IMR-90 (cell line): ENCODE results near the gene GAGE12J. TPM values are rescaled to one million over a fixed set of nuclear protein-coding genes. Genes with fewer than 3 reads are reported as not detected.

Experiments
- ATAC-seq: fragments of 200-7000 bp; cut with Tn5 transposase; 2 replicates; pipeline ENCODE4 v1.9.1; 2020; ENCODE audit warnings: low read depth, mild to moderate bottlenecking, moderate library complexity
- BruUV-seq: library from RNA; stranded (reverse); fragments of 400-500 nt; replicated peaks from 2 replicates; lab custom pipeline; 2021; lab: Mats Ljungman, UMichigan
- CTCF ChIA-PET: fragments of 300-600 bp; formaldehyde crosslinking; extraction: SDS; loops from one replicate; lab custom pipeline; 2021; ENCODE audit warnings: antibody characterized with exemption; lab: Yijun Ruan, JAX
- POLR2A ChIA-PET: fragments of 300-600 bp; sonication (Branson Sonifier 250); formaldehyde crosslinking; loops from one replicate; lab custom pipeline; 2022; ENCODE audit warnings: antibody characterized with exemption; ENCODE audit not compliant: unreplicated experiment; lab: Charles Lee
- DNase-seq: peaks from one replicate; pipeline ENCODE4 v3.0.0; 2013
- H2AFZ ChIP-seq: replicated peaks from 2 replicates; pipeline ENCODE3; 2013; ENCODE audit warnings: low read length, mild to moderate bottlenecking; ENCODE audit not compliant: poor library complexity
- H2AK5ac ChIP-seq: 2 replicates; pipeline ENCODE4 v1.6.1; 2013; ENCODE audit warnings: low read depth, low read length, inconsistent platforms
- H2AK9ac ChIP-seq: replicated peaks from 2 replicates; pipeline ENCODE3; 2013; ENCODE audit warnings: mild to moderate bottlenecking, low read depth, low read length, moderate library complexity; ENCODE audit not compliant: poor library complexity
- H2BK120ac ChIP-seq: 2 replicates; pipeline ENCODE4 v1.6.1; 2013; ENCODE audit warnings: low read depth, low read length, inconsistent platforms
- H2BK15ac ChIP-seq: 3 replicates; pipeline ENCODE4 v1.6.1; 2013; ENCODE audit warnings: low read depth, low read length, inconsistent platforms
- H2BK20ac ChIP-seq: 2 replicates; pipeline ENCODE4 v1.6.1; 2013; ENCODE audit warnings: low read depth, mild to moderate bottlenecking, inconsistent platforms, low read length, moderate library complexity
- H2BK5ac ChIP-seq: 2 replicates; pipeline ENCODE4 v1.6.1; 2013; ENCODE audit warnings: mild to moderate bottlenecking, low read depth, low read length, inconsistent platforms; ENCODE audit not compliant: poor library complexity, severe bottlenecking
- H3K14ac ChIP-seq: replicated peaks from 2 replicates; pipeline ENCODE4 v1.6.1; 2013; ENCODE audit warnings: low read depth, low read length, inconsistent platforms
- H3K18ac ChIP-seq: 2 replicates; pipeline ENCODE4 v1.6.1; 2013; ENCODE audit warnings: low read depth, low read length, control low read depth
- H3K23ac ChIP-seq: 2 replicates; pipeline ENCODE4 v1.6.1; 2013; ENCODE audit warnings: low read depth, low read length, inconsistent platforms
- H3K27ac ChIP-seq: 2 replicates; pipeline ENCODE4 v1.5.1; 2013; ENCODE audit warnings: mild to moderate bottlenecking, control low read depth, low read length; ENCODE audit not compliant: insufficient read depth
- H3K27me3 ChIP-seq: 2 replicates; pipeline ENCODE4 v1.6.1; 2013; ENCODE audit warnings: low read length; ENCODE audit not compliant: control insufficient read depth, insufficient read depth
- H3K36me3 ChIP-seq: 2 replicates; pipeline ENCODE4 v1.6.1; 2013; ENCODE audit warnings: low read length, mixed read lengths; ENCODE audit not compliant: control insufficient read depth, insufficient read depth
- H3K4ac ChIP-seq: 2 replicates; pipeline ENCODE4 v1.6.1; 2013; ENCODE audit warnings: low read depth, low read length, inconsistent platforms
- H3K4me1 ChIP-seq: 2 replicates; pipeline ENCODE4 v1.6.1; 2013; ENCODE audit warnings: low read length, mixed read lengths; ENCODE audit not compliant: control insufficient read depth, insufficient read depth
- H3K4me2 ChIP-seq: 2 replicates; pipeline ENCODE4 v1.6.1; 2013; ENCODE audit warnings: low read depth, mild to moderate bottlenecking, control low read depth, low read length, moderate library complexity
- H3K4me3 ChIP-seq: 2 replicates; pipeline ENCODE4 v1.5.1; 2013; ENCODE audit warnings: low read depth, mild to moderate bottlenecking, control low read depth, low read length, moderate library complexity; ENCODE audit not compliant: insufficient read depth
- H3K56ac ChIP-seq: 2 replicates; pipeline ENCODE4 v1.6.1; 2013; ENCODE audit warnings: low read length, inconsistent platforms; ENCODE audit not compliant: insufficient read depth; ENCODE audit errors: extremely low read depth
- H3K79me1 ChIP-seq, 2 experiments: 2 replicates each; pipeline ENCODE4 v1.6.1; 2013; ENCODE audit warnings: low read length in 2 of 2, inconsistent platforms in 1 of 2, low read depth in 1 of 2
- H3K9ac ChIP-seq: 2 replicates; pipeline ENCODE4 v1.6.1; 2013; ENCODE audit warnings: low read depth, low read length, control low read depth
- H3K9me1 ChIP-seq: 2 replicates; pipeline ENCODE4 v1.6.1; 2013; ENCODE audit warnings: low read length, inconsistent platforms; ENCODE audit not compliant: insufficient read depth
- H3K9me3 ChIP-seq: 2 replicates; pipeline ENCODE4 v1.6.1; 2013; ENCODE audit warnings: low read length; ENCODE audit not compliant: control insufficient read depth, insufficient read depth
- H4K20me1 ChIP-seq: 2 replicates; pipeline ENCODE4 v1.6.1; 2013; ENCODE audit warnings: low read length, inconsistent platforms; ENCODE audit not compliant: insufficient read depth
- H4K5ac ChIP-seq: 2 replicates; pipeline ENCODE4 v1.6.1; 2013; ENCODE audit warnings: mild to moderate bottlenecking, low read depth, low read length, control low read depth
- H4K8ac ChIP-seq, 2 experiments: 2 replicates each; pipeline ENCODE4 v1.6.1; 2013; ENCODE audit warnings: low read depth in 2 of 2, low read length in 2 of 2, control low read depth in 1 of 2, inconsistent platforms in 1 of 2
- H4K91ac ChIP-seq: 2 replicates; pipeline ENCODE4 v1.6.1; 2013; ENCODE audit warnings: low read depth, low read length, inconsistent platforms; ENCODE audit not compliant: insufficient read depth
- BHLHE40 ChIP-seq: fragments of 150-350 bp; IDR thresholded peaks from 2 replicates; pipeline ENCODE4 v1.6.1; 2016; ENCODE audit warnings: mild to moderate bottlenecking, low read depth, low read length
- CEBPB ChIP-seq: IDR thresholded peaks from 2 replicates; pipeline ENCODE4 v1.6.1; 2012; ENCODE audit warnings: low read depth, low read length, improper control_type of control experiment
- CTCF ChIP-seq: conservative IDR thresholded peaks from 2 replicates; pipeline ENCODE4 v1.5.1; 2012; ENCODE audit warnings: mild to moderate bottlenecking, low read depth, low read length, improper control_type of control experiment
- MAFK ChIP-seq: IDR thresholded peaks from 2 replicates; pipeline ENCODE4 v1.6.1; 2012; ENCODE audit warnings: low read depth, low read length, improper control_type of control experiment
- MAZ ChIP-seq: IDR thresholded peaks from 2 replicates; pipeline ENCODE4 v1.6.1; 2012; ENCODE audit warnings: low read depth, mild to moderate bottlenecking, low read length, improper control_type of control experiment, moderate library complexity, borderline replicate concordance
- MXI1 ChIP-seq: IDR thresholded peaks from 2 replicates; pipeline ENCODE4 v1.6.1; 2012; ENCODE audit warnings: low read depth, mild to moderate bottlenecking, low read length, moderate library complexity, borderline replicate concordance
- NFE2L2 ChIP-seq: fragments of 150-350 bp; IDR thresholded peaks from 2 replicates; pipeline ENCODE4 v1.6.1; 2016; ENCODE audit warnings: low read depth, mild to moderate bottlenecking, low read length
- POLR2A ChIP-seq: IDR thresholded peaks from 2 replicates; pipeline ENCODE4 v1.6.1; 2012; ENCODE audit warnings: mild to moderate bottlenecking, low read depth, low read length
- RAD21 ChIP-seq: IDR thresholded peaks from 2 replicates; pipeline ENCODE4 v1.6.1; 2012; ENCODE audit warnings: low read length, improper control_type of control experiment
- RFX5 ChIP-seq: IDR thresholded peaks from 2 replicates; pipeline ENCODE4 v1.8.0; 2012; ENCODE audit warnings: low read depth, mild to moderate bottlenecking, low read length, moderate library complexity
- SMC3 ChIP-seq: fragments of 150-350 bp; IDR thresholded peaks from 2 replicates; pipeline ENCODE4 v1.6.1; 2016; ENCODE audit warnings: low read depth, mild to moderate bottlenecking, antibody characterized with exemption, low read length, moderate library complexity
- WGBS, 2 experiments: methylation state at CpG; one replicate each; pipeline versions ENCODE4 v1.1.5 to v1.1.7; 2013; ENCODE audit warnings: missing lambda C conversion rate in 2 of 2; ENCODE audit not compliant: insufficient read length in 1 of 2; ENCODE audit errors: extremely low coverage in 2 of 2; 5-methylcytosine and 5-hydroxymethylcytosine counted together
- dilution Hi-C: fragments of 300-500 bp; cut with HindIII; formaldehyde crosslinking; loops from one replicate; pipeline ENCODE4 v1.14.3; 2018; ENCODE audit warnings: low sequenced_read_pairs; ENCODE audit not compliant: unreplicated experiment
- in situ Hi-C: fragments of 300-500 bp; cut with MboI; formaldehyde crosslinking; loops from 3 replicates; pipeline ENCODE4 v1.14.3; 2019; ENCODE audit warnings: low sequenced_read_pairs, inconsistent platforms, mixed read lengths
- intact Hi-C: fragments of 100-400 bp; cut with micrococcal nuclease; formaldehyde crosslinking; loops from 2 replicates; pipeline ENCODE4 v1.10.0; 2022
- polyA plus RNA-seq, 3 experiments: library from polyadenylated mRNA; depleted of rRNA; stranded (reverse); fragments of >200 nt; gene quantifications; 2 replicates each; pipeline ENCODE4 v1.2.3, GENCODE V29; 2012; ENCODE audit warnings: low replicate concordance in 1 of 3
- total RNA-seq: library from RNA; depleted of rRNA; stranded (reverse); fragments of >200 nt; gene quantifications from 2 replicates; pipeline ENCODE4 v1.2.3, GENCODE V29; 2012

GAGE12J gene
- total and polyA plus RNA-seq, 2 of the 4 experiments (the other 2 are of a cell fraction): not detected

GRCh38 chrX:49276207-49276606 is 45.6 kb upstream of the GAGE12J start:
- Histone ChIP-seq H3K4me1 (no peaks in the 10 kb centered on the region), H3K9me3 (no peaks in the 10 kb centered on the region), H3K14ac (no peak overlapping the region), H3K4me2 (no peak overlapping the region), H3K9me1 (0 out of 2 replicates have a peak, but pooled peaks cover 7% of the 10 kb centered on the region), H2BK5ac (no peak overlapping the region), H3K27ac (no peak overlapping the region), H2AK9ac (no peak overlapping the region), H3K79me1 (peaks cover 22 to 27% of the 10 kb centered on the region in 2 experiments), H3K4me3 (no peak overlapping the region), H2BK20ac (no peak overlapping the region), H3K9ac (no peak overlapping the region), H2AK5ac (no peak overlapping the region), H2BK120ac (no peak overlapping the region), H4K5ac (no peak overlapping the region), H3K18ac (no peak overlapping the region), H3K27me3 (no peaks in the 10 kb centered on the region), H3K23ac (no peak overlapping the region), H2AFZ (no peak overlapping the region), H2BK15ac (no peak overlapping the region), H3K56ac (no peak overlapping the region), H3K4ac (no peak overlapping the region), H3K36me3 (no peaks in the 10 kb centered on the region), H4K20me1 (peaks cover 8% of the 10 kb centered on the region; the same call in 1 of the 2 replicates), H4K8ac (no peak overlapping the region), H4K91ac (no peak overlapping the region)
- POLR2A ChIA-PET: no interaction called here
- dilution Hi-C loops (no loop called here), in situ Hi-C loops (no loop called here), intact Hi-C loops (no loop called here)
- CTCF ChIA-PET: no interaction called here
- no TSS peak for BruUV-seq
- DNase-seq (no peak), ATAC-seq (no peak)
- no peak for TF ChIP-seq SMC3
- TF ChIP-seq POLR2A: no peak
- TF ChIP-seq BHLHE40: no peak
- TF ChIP-seq NFE2L2: no peak
- no peak for TF ChIP-seq CTCF
- no peak for TF ChIP-seq MXI1
- no peak for TF ChIP-seq RAD21
- no peak for TF ChIP-seq CEBPB
- no peak for TF ChIP-seq MAFK
- no peak for TF ChIP-seq MAZ
- TF ChIP-seq RFX5: no peak
- no CpG with 5 or more reads among the region's 1 CpG for WGBS, 2 experiments
